Thyroid gland (tissue), 4 donors: ENCODE results near the gene ZNF536. TPM values are rescaled to one million over a fixed set of nuclear protein-coding genes. Genes with fewer than 3 reads are reported as not detected.
"Not testable (repeated sequence)": the region's sequence is repeated elsewhere in the genome, so short reads cannot be mapped to it uniquely, and the experiment has no call there.

ENCODE experiments used
- DNase-seq, 2 donors: peaks; one replicate each; pipeline ENCODE4 v3.0.0-alpha.2; 2019
- H3K27ac ChIP-seq, 3 donors: fragments of 200-600 bp; sonication (generic); 1 replicate in 2 of 3; 2 replicates in 1 of 3; pipeline ENCODE4 v1.5.1; 2016 to 2019; ENCODE audit warnings: mild to moderate bottlenecking in 1 of 3, moderate library complexity in 1 of 3
- H3K27me3 ChIP-seq: fragments of 200-600 bp; sonication (generic); one replicate; pipeline ENCODE4 v1.5.1; 2019
- H3K36me3 ChIP-seq, 2 donors: fragments of 200-600 bp; sonication (generic); one replicate each; pipeline ENCODE4 v1.5.1; 2016 to 2019
- H3K4me1 ChIP-seq, 2 donors: fragments of 200-600 bp; sonication (generic); one replicate each; pipeline ENCODE4 v1.5.1; 2017 to 2019
- H3K4me3 ChIP-seq, 3 donors: fragments of 200-600 bp; sonication (generic); replicated peaks in 1 of 3; 1 replicate in 2 of 3; 2 replicates in 1 of 3; pipeline ENCODE4 v1.5.1; 2016; ENCODE audit warnings: mild to moderate bottlenecking in 1 of 3
- H3K9me3 ChIP-seq: fragments of 200-600 bp; sonication (generic); one replicate; pipeline ENCODE4 v1.5.1; 2017
- POLR2A ChIP-seq, 2 donors: fragments of 450-650 bp; IDR thresholded peaks; one replicate each; pipeline ENCODE4 v1.6.1; 2017; ENCODE audit warnings: antibody characterized with exemption in 2 of 2, mild to moderate bottlenecking in 2 of 2, moderate library complexity in 1 of 2
- WGBS, 2 donors: methylation state at CpG; one replicate each; pipeline ENCODE4 v1.1.5; 2017; 5-methylcytosine and 5-hydroxymethylcytosine counted together
- intact Hi-C: fragments of 100-400 bp; cut with DNase I; formaldehyde crosslinking; loops from one replicate; pipeline ENCODE4 v1.15.1; 2023
- total RNA-seq, 4 donors: library from RNA; depleted of rRNA; stranded (reverse); fragments of >200 nt; gene quantifications; one replicate each; pipeline ENCODE4 v1.2.3, GENCODE V29; 2016
- TF ChIP-seq, protein P1 (sequence below), 6 experiments: fragments of 200-600 bp in 3 of 6; fragments of 450-650 bp in 3 of 6; sonication (generic) in 3 of 6; IDR thresholded peaks; one replicate each; pipeline ENCODE4 v1.5.1; 2016 to 2019; ENCODE audit warnings: antibody characterized with exemption in 6 of 6, mild to moderate bottlenecking in 2 of 6, inconsistent platforms in 1 of 6, moderate library complexity in 1 of 6

The ZNF536 gene
- total RNA-seq, 4 donors from 2014 or later = 1.1 to 10.8 (median 5.3) TPM

- H3K27ac ChIP-seq = no peak overlapping the region
- DNase-seq = no peak
- TF ChIP-seq, protein P1, sequence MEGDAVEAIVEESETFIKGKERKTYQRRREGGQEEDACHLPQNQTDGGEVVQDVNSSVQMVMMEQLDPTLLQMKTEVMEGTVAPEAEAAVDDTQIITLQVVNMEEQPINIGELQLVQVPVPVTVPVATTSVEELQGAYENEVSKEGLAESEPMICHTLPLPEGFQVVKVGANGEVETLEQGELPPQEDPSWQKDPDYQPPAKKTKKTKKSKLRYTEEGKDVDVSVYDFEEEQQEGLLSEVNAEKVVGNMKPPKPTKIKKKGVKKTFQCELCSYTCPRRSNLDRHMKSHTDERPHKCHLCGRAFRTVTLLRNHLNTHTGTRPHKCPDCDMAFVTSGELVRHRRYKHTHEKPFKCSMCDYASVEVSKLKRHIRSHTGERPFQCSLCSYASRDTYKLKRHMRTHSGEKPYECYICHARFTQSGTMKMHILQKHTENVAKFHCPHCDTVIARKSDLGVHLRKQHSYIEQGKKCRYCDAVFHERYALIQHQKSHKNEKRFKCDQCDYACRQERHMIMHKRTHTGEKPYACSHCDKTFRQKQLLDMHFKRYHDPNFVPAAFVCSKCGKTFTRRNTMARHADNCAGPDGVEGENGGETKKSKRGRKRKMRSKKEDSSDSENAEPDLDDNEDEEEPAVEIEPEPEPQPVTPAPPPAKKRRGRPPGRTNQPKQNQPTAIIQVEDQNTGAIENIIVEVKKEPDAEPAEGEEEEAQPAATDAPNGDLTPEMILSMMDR (IDR thresholded peaks at IDR 0.05) = no peak
- no peak for TF ChIP-seq POLR2A (IDR thresholded peaks at IDR 0.05)
- H3K36me3 ChIP-seq = no peaks in the 10 kb centered on the region
- H3K9me3 ChIP-seq = no peaks in the 10 kb centered on the region
- H3K4me1 ChIP-seq = peaks cover 25% of the 10 kb centered on the region in 2 donors
- intact Hi-C loops = no loop called here
- H3K4me3 ChIP-seq = no peak overlapping the region
- no peaks in the 10 kb centered on the region for H3K27me3 ChIP-seq
- WGBS, 2 donors = 95 to 97% methylated on average over 36 to 42 of the region's 50 CpGs
Measured at GRCh38 chr19:30443531-30444252, 71.5 kb downstream of the ZNF536 start.

DNA sequence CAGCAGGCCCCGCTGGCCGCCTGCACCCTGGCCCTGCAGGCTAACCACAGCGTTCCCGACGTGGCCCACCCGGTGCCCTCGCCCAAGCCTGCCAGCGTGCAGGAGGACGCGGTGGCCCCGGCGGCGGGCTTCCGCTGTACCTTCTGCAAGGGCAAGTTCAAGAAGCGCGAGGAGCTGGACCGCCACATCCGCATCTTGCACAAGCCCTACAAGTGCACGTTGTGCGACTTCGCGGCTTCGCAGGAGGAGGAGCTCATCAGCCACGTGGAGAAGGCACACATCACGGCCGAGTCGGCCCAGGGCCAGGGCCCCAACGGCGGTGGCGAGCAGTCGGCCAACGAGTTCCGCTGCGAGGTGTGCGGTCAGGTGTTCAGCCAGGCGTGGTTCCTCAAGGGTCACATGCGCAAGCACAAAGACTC is 72.1 kb downstream of the ZNF536 start:
- WGBS, 2 donors = 71 to 100% methylated on average over 2 to 30 of the region's 37 CpGs
- TF ChIP-seq, protein P1 (IDR thresholded peaks at IDR 0.05) = no peak
- no peak for TF ChIP-seq POLR2A (IDR thresholded peaks at IDR 0.05)
- Histone ChIP-seq H3K4me1 (peaks cover 28% of the 10 kb centered on the region in 2 donors), H3K27me3 (no peaks in the 10 kb centered on the region), H3K9me3 (no peaks in the 10 kb centered on the region), H3K4me3 (no peak overlapping the region), H3K27ac (no peak overlapping the region), H3K36me3 (no peaks in the 10 kb centered on the region)
- intact Hi-C loops = no loop called here
- DNase-seq = peak; percentile 32 to 52

DNA sequence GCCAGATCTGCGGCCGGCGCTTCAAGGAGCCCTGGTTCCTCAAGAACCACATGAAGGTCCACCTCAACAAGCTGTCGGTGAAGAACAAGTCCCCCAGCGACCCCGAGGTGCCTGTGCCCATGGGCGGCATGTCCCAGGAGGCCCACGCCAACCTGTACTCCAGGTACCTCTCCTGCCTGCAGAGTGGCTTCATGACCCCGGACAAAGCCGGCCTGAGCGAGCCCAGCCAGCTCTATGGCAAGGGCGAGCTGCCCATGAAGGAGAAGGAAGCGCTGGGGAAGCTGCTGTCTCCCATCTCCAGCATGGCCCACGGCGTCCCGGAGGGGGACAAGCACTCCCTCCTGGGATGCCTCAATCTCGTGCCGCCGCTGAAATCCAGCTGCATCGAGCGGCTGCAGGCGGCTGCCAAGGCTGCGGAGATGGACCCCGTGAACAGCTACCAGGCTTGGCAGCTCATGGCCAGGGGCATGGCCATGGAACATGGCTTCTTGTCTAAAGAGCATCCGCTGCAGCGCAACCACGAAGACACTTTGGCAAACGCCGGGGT is 72.6 kb downstream of the ZNF536 start:
- no peak overlapping the region for H3K27ac ChIP-seq

GRCh38 chr19:30445385-30445784 is 73.2 kb downstream of the ZNF536 start:
- no peak for TF ChIP-seq POLR2A (IDR thresholded peaks at IDR 0.05)
- TF ChIP-seq, protein P1 (IDR thresholded peaks at IDR 0.05) = no peak
- H3K27me3 ChIP-seq = no peaks in the 10 kb centered on the region
- no peaks in the 10 kb centered on the region for H3K36me3 ChIP-seq
- no peaks in the 10 kb centered on the region for H3K9me3 ChIP-seq
- DNase-seq = no peak
- peak overlapping the region in 1 of 3 donors; percentile 18 for H3K27ac ChIP-seq
- WGBS, 2 donors = 96 to 97% methylated on average over 28 of the region's 29 CpGs
- no peak overlapping the region for H3K4me3 ChIP-seq
- intact Hi-C loops = no loop called here
- H3K4me1 ChIP-seq = peaks cover 37% of the 10 kb centered on the region in 2 donors

More for the DNA sequence above, 72.6 kb downstream of the ZNF536 start:
- H3K36me3 ChIP-seq = no peaks in the 10 kb centered on the region
- no peak overlapping the region for H3K4me3 ChIP-seq
- H3K27me3 ChIP-seq = no peaks in the 10 kb centered on the region
- intact Hi-C loops = no loop called here
- WGBS, 2 donors = 66 to 92% methylated on average over 16 to 29 of the region's 29 CpGs
- H3K4me1 ChIP-seq = peaks cover 33% of the 10 kb centered on the region in 2 donors
- no peaks in the 10 kb centered on the region for H3K9me3 ChIP-seq
- no peak for TF ChIP-seq POLR2A (IDR thresholded peaks at IDR 0.05)
- TF ChIP-seq, protein P1 (IDR thresholded peaks at IDR 0.05) = no peak
- DNase-seq = no peak

DNA sequence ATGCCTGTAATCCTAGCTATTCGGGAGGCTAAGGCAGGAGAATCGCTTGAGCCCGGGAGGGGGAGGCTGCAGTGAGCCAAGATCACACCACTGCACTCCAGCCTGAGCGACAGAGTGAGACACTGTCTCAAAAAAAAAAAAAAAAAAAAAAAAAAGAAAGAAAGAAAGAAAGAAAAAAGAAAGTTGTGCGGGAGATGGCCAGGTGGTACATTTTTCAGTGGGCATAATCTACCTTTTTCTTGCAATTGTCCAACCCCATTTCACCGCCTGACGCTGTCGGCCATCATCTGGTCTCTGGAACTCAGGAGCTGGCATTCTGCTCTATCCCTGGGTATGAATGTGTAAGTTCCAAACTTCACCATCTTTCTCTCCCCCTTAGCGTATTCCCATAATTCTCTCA is 73.9 kb downstream of the ZNF536 start:
- intact Hi-C loops, H3K36me3 ChIP-seq, H3K9me3 ChIP-seq, DNase-seq, H3K27me3 ChIP-seq, H3K4me3 ChIP-seq: not testable (repeated sequence)
- H3K27ac ChIP-seq = peak overlapping the region in 1 of 3 donors; percentile 89
- peaks cover 41 to 43% of the 10 kb centered on the region in 2 donors for H3K4me1 ChIP-seq
- WGBS, 2 donors = 95 to 96% methylated on average over 9 of the region's 9 CpGs
